Activated T-helper 1 cell treated with Interleukin-2 at 50 U/mL for 16 hours (primary cell): ENCODE results near the gene DLG1.

Experiments
- DNase-seq: peaks from one replicate; pipeline ENCODE4 v3.0.0-alpha.2; 2020; ENCODE audit warnings: low read depth

Gene DLG1

GRCh38 chr3:197171481-197172067 is 126.8 kb downstream of the DLG1 start:
- no peak for DNase-seq

- no peak for DNase-seq
Measured at GRCh38 chr3:197169028-197169427, 129.4 kb downstream of the DLG1 start.

- no peak for DNase-seq
Measured at GRCh38 chr3:197168606-197169005, 129.8 kb downstream of the DLG1 start.

- no peak for DNase-seq
Measured at GRCh38 chr3:197168063-197168462, 130.3 kb downstream of the DLG1 start.

- DNase-seq = no peak
Measured at GRCh38 chr3:197167549-197167948, 130.9 kb downstream of the DLG1 start.

- no peak for DNase-seq
Measured at GRCh38 chr3:197165890-197166289, 132.5 kb downstream of the DLG1 start.

- DNase-seq = no peak
Measured at GRCh38 chr3:197155046-197155445, 143.4 kb downstream of the DLG1 start.

GRCh38 chr3:197151580-197151979 is 146.8 kb downstream of the DLG1 start:
- DNase-seq = no peak

- no peak for DNase-seq
Measured at GRCh38 chr3:197149528-197149927, 148.9 kb downstream of the DLG1 start.

GRCh38 chr3:197144188-197144587 is 154.2 kb downstream of the DLG1 start:
- no peak for DNase-seq

GRCh38 chr3:197139586-197139985 is 158.8 kb downstream of the DLG1 start:
- no peak for DNase-seq

- DNase-seq = no peak
Measured at GRCh38 chr3:197137751-197138150, 160.7 kb downstream of the DLG1 start.

- DNase-seq = no peak
Measured at GRCh38 chr3:197136744-197137143, 161.7 kb downstream of the DLG1 start.

GRCh38 chr3:197135212-197135611 is 163.2 kb downstream of the DLG1 start:
- DNase-seq = no peak

- no peak for DNase-seq
Measured at GRCh38 chr3:197132916-197133530, 165.4 kb downstream of the DLG1 start.

GRCh38 chr3:197125636-197126035 is 172.8 kb downstream of the DLG1 start:
- DNase-seq = no peak

GRCh38 chr3:197124713-197125112 is 173.7 kb downstream of the DLG1 start:
- DNase-seq = no peak

- DNase-seq = no peak
Measured at GRCh38 chr3:197122394-197122793, 176.0 kb downstream of the DLG1 start.

- DNase-seq = no peak
Measured at GRCh38 chr3:197117114-197117513, 181.3 kb downstream of the DLG1 start.

- DNase-seq = no peak
Measured at GRCh38 chr3:197114007-197114406, 184.4 kb downstream of the DLG1 start.

GRCh38 chr3:197111685-197112084 is 186.7 kb downstream of the DLG1 start:
- no peak for DNase-seq

- no peak for DNase-seq
Measured at GRCh38 chr3:197105786-197106185, 192.6 kb downstream of the DLG1 start.

- no peak for DNase-seq
Measured at GRCh38 chr3:197104738-197105137, 193.7 kb downstream of the DLG1 start.

- no peak for DNase-seq
Measured at GRCh38 chr3:197103766-197104165, 194.6 kb downstream of the DLG1 start.
